ENCODE measurements around the gene MYPOP. TPM values are rescaled to one million over a fixed set of nuclear protein-coding genes. Genes with fewer than 3 reads are reported as not detected.

Gene MYPOP
- total RNA-seq = 0.76 and 0.86 TPM in 2 replicates

GRCh38 chr19:45901912-45902650, at the start of gene MYPOP:
TSS of gene MYPOP (minus strand) at chr19:45902613. CDS start at chr19:45901773, 840 bp downstream.

GRCh38 chr19:45913874-45914830, 11.7 kb upstream of the MYPOP start, which contains the start of gene NANOS2:
TSS of gene NANOS2 (minus strand) at chr19:45914778. CDS start at chr19:45914693, 85 bp downstream.

GRCh38 chr19:45885556-45886426, 16.6 kb downstream of the MYPOP start, which contains the start of gene IRF2BP1:
TSS of gene IRF2BP1 (minus strand) at chr19:45886141. CDS start at chr19:45885774, 367 bp downstream.

GRCh38 chr19:45863840-45864628, 38.4 kb downstream of the MYPOP start, which contains the start of gene FOXA3:
TSS of gene FOXA3 (plus strand) at chr19:45864326. CDS start at chr19:45864457, 131 bp downstream.

GRCh38 chr19:45862564-45863334, 39.7 kb downstream of the MYPOP start, which contains the start of gene SYMPK:
TSS of gene SYMPK (minus strand) at chr19:45863147. CDS start at chr19:45854495, 8,652 bp downstream.

Other genes with a start within 250 kb of the MYPOP start
- gene GIPR, start 234.4 kb downstream of the MYPOP start, total RNA-seq = under 0.01 TPM in 2 replicates
- 272 and 414 TPM in 2 replicates for gene SNRPD2, start 210.7 kb downstream of the MYPOP start, total RNA-seq
- 5.2 and 8.1 TPM in 2 replicates for gene QPCTL, start 209.9 kb downstream of the MYPOP start, total RNA-seq
- 3.5 and 4.8 TPM in 2 replicates for gene FBXO46, start 171.7 kb downstream of the MYPOP start, total RNA-seq
- gene MEIOSIN, start 169.2 kb downstream of the MYPOP start, total RNA-seq = not detected in 2 replicates
- gene SIX5, start 133.4 kb downstream of the MYPOP start, total RNA-seq = 4.1 and 4.6 TPM in 2 replicates
- gene DMPK, start 120.1 kb downstream of the MYPOP start, total RNA-seq = 5.6 and 6.1 TPM in 2 replicates
- gene DMWD, start 109.8 kb downstream of the MYPOP start, total RNA-seq = 19.3 and 21.1 TPM in 2 replicates
- gene RSPH6A, start 87.3 kb downstream of the MYPOP start, total RNA-seq = under 0.01 and 0.11 TPM in 2 replicates
- 24.0 and 24.1 TPM in 2 replicates for gene SYMPK, start 39.5 kb downstream of the MYPOP start, total RNA-seq
- gene FOXA3, start 38.3 kb downstream of the MYPOP start, total RNA-seq = 0.09 TPM in 1 of 2 replicates, not detected in the other
- gene IRF2BP1, start 16.5 kb downstream of the MYPOP start, total RNA-seq = 16.6 and 18.0 TPM in 2 replicates
- not detected in 2 replicates for gene NANOS2, start 12.2 kb upstream of the MYPOP start, total RNA-seq
- gene NOVA2, start 71.3 kb upstream of the MYPOP start, total RNA-seq = 3.7 and 6.4 TPM in 2 replicates
- 3.6 and 5.6 TPM in 2 replicates for gene CCDC61, start 92.9 kb upstream of the MYPOP start, total RNA-seq
- gene PGLYRP1, start 120.4 kb upstream of the MYPOP start, total RNA-seq = not detected in 2 replicates
- not detected in 2 replicates for gene IGFL4, start 138.4 kb upstream of the MYPOP start, total RNA-seq
- gene IGFL3, start 222.1 kb upstream of the MYPOP start, total RNA-seq = not detected in 2 replicates
- gene IGFL2, start 245.6 kb upstream of the MYPOP start, total RNA-seq = not detected in 2 replicates